GM23338 (cell line): ENCODE measurements around the gene TMPRSS9.

Experiments used
- CREB1 ChIP-seq: fragments of 250-450 bp; sonication (Bioruptor Pico); IDR thresholded peaks from 2 replicates; pipeline ENCODE4 v1.5.0; 2020; ENCODE audit warnings: low read depth, mild to moderate bottlenecking, moderate library complexity
- CTCF ChIP-seq, 2 experiments: fragments of 200-600 bp in 1 of 2; sonication (generic) in 1 of 2; conservative IDR thresholded peaks; 2 replicates each; pipeline versions ENCODE4 v1.5.1 to v1.6.1; 2016 to 2017; ENCODE audit warnings: antibody characterized with exemption in 2 of 2, low read depth in 2 of 2, mild to moderate bottlenecking in 2 of 2, moderate library complexity in 1 of 2
- EZH2 ChIP-seq: fragments of 200-600 bp; sonication (generic); IDR thresholded peaks from one replicate; pipeline ENCODE4 v1.8.0; 2017; ENCODE audit warnings: antibody characterized with exemption, mild to moderate bottlenecking, low read depth; ENCODE audit not compliant: unreplicated experiment
- EZH2phosphoT487 ChIP-seq: fragments of 200-600 bp; sonication (generic); IDR thresholded peaks from one replicate; pipeline ENCODE4 v1.8.1; 2018; ENCODE audit warnings: antibody characterized with exemption; ENCODE audit not compliant: unreplicated experiment
- POLR2AphosphoS5 ChIP-seq: IDR thresholded peaks from 2 replicates; pipeline ENCODE4 v1.6.1; 2016; ENCODE audit warnings: antibody characterized with exemption, low read depth
- REST ChIP-seq: IDR thresholded peaks from one replicate; pipeline ENCODE4 v1.6.1; 2018; ENCODE audit warnings: antibody characterized with exemption; ENCODE audit not compliant: unreplicated experiment

- TF ChIP-seq CTCF (conservative IDR thresholded peaks at IDR 0.05; ENCODE audit: low read depth in 2 of 2) (peak; percentile 81 to 94), CREB1 (CRISPR knock-in tag) (no peak), POLR2AphosphoS5 (no peak), EZH2 (no peak), REST (no peak), EZH2phosphoT487 (no peak)
These were observed 44.2 kb upstream of the TMPRSS9 start for GRCh38 chr19:2315818-2316353.
